Activated B cell treated with CpG ODN at 0.5 μM for 24 hours (primary cell): ENCODE measurements around the gene HAVCR2. TPM values are rescaled to one million over a fixed set of nuclear protein-coding genes. Genes with fewer than 3 reads are reported as not detected.

ENCODE experiments used
- ATAC-seq: fragments of 200-7000 bp; cut with Tn5 transposase; one replicate; pipeline ENCODE4 v1.10.0; 2021; ENCODE audit warnings: low read depth, mild to moderate bottlenecking, moderate library complexity
- CTCF ChIA-PET: fragments of 350-600 bp; sonication (Branson Sonifier 250); formaldehyde crosslinking; loops from one replicate; lab custom pipeline; 2021; ENCODE audit warnings: antibody characterized with exemption; lab: Charles Lee
- POLR2A ChIA-PET: fragments of 350-600 bp; sonication (Branson Sonifier 250); formaldehyde crosslinking; loops from one replicate; lab custom pipeline; 2021; ENCODE audit warnings: antibody characterized with exemption; lab: Charles Lee
- DNase-seq: peaks from one replicate; pipeline ENCODE4 v3.0.0; 2022
- H3K27ac Mint-ChIP-seq: one replicate; pipeline ENCODE4 v1.8.0; 2020; ENCODE audit warnings: mixed read lengths
- H3K27me3 Mint-ChIP-seq: one replicate; pipeline ENCODE4 v1.8.0; 2021; ENCODE audit warnings: mixed read lengths
- H3K36me3 Mint-ChIP-seq: one replicate; pipeline ENCODE4 v1.8.0; 2021; ENCODE audit warnings: low read depth, mixed read lengths
- H3K4me1 Mint-ChIP-seq: one replicate; pipeline ENCODE4 v1.8.0; 2021; ENCODE audit warnings: mixed read lengths
- H3K4me3 Mint-ChIP-seq: one replicate; pipeline ENCODE4 v1.8.0; 2020; ENCODE audit warnings: mild to moderate bottlenecking, mixed read lengths
- H3K9me3 Mint-ChIP-seq: one replicate; pipeline ENCODE4 v1.8.0; 2020; ENCODE audit warnings: mixed read lengths
- CTCF ChIP-seq: fragments of 200-600 bp; IDR thresholded peaks from one replicate; pipeline ENCODE4 v1.8.0; 2022; ENCODE audit warnings: antibody characterized with exemption, mild to moderate bottlenecking
- intact Hi-C: fragments of 100-400 bp; cut with micrococcal nuclease; formaldehyde crosslinking; loops from one replicate; pipeline ENCODE4 v1.15.1; 2024
- total RNA-seq: library from RNA; stranded (reverse); gene quantifications from 2 replicates; pipeline ENCODE4 v1.2.3, GENCODE V29; 2022

The HAVCR2 gene
- total RNA-seq, 1 donor from 2014 or later: 0.84 TPM

GRCh38 chr5:157085930-157086329 is 22.9 kb downstream of the HAVCR2 start:
- peaks cover 2% of the 10 kb centered on the region for H3K4me1 Mint-ChIP-seq
- H3K36me3 Mint-ChIP-seq: no peaks in the 10 kb centered on the region
- H3K27me3 Mint-ChIP-seq: no peaks in the 10 kb centered on the region
- POLR2A ChIA-PET: no interaction called here
- no peak overlapping the region for H3K4me3 Mint-ChIP-seq
- TF ChIP-seq CTCF: no peak
- H3K27ac Mint-ChIP-seq: no peak overlapping the region
- H3K9me3 Mint-ChIP-seq: no peaks in the 10 kb centered on the region
- CTCF ChIA-PET: no interaction called here
- intact Hi-C loops: no loop called here
- DNase-seq (no peak), ATAC-seq (no peak)

GRCh38 chr5:157080286-157080685 is 28.6 kb downstream of the HAVCR2 start:
- Mint-ChIP-seq H3K27me3 (no peaks in the 10 kb centered on the region), H3K27ac (no peak overlapping the region), H3K4me1 (peaks cover 2% of the 10 kb centered on the region), H3K36me3 (no peaks in the 10 kb centered on the region), H3K4me3 (no peak overlapping the region), H3K9me3 (no peaks in the 10 kb centered on the region)
- CTCF ChIA-PET: no interaction called here
- no peak for TF ChIP-seq CTCF
- POLR2A ChIA-PET: no interaction called here
- intact Hi-C loops: no loop called here
- ATAC-seq (no peak), DNase-seq (no peak)

- POLR2A ChIA-PET: no interaction called here
- Mint-ChIP-seq H3K4me3 (no peak overlapping the region), H3K27ac (no peak overlapping the region), H3K4me1 (peaks cover 4% of the 10 kb centered on the region), H3K27me3 (no peaks in the 10 kb centered on the region), H3K9me3 (no peaks in the 10 kb centered on the region), H3K36me3 (no peaks in the 10 kb centered on the region)
- DNase-seq (no peak), ATAC-seq (no peak)
- CTCF ChIA-PET: no interaction called here
- TF ChIP-seq CTCF: no peak
- intact Hi-C loops: no loop called here
Measured at GRCh38 chr5:157076558-157076957, 32.3 kb downstream of the HAVCR2 start.

GRCh38 chr5:157072508-157072907 is 36.3 kb downstream of the HAVCR2 start:
- no peaks in the 10 kb centered on the region for H3K9me3 Mint-ChIP-seq
- ChIA-PET CTCF (no interaction called here), POLR2A (no interaction called here)
- TF ChIP-seq CTCF: no peak
- DNase-seq: no peak
- H3K36me3 Mint-ChIP-seq: no peaks in the 10 kb centered on the region
- H3K27me3 Mint-ChIP-seq: no peaks in the 10 kb centered on the region
- no peak overlapping the region for H3K4me3 Mint-ChIP-seq
- intact Hi-C loops: no loop called here
- H3K4me1 Mint-ChIP-seq: peaks cover 4% of the 10 kb centered on the region
- no peak overlapping the region for H3K27ac Mint-ChIP-seq
- no peak for ATAC-seq

GRCh38 chr5:157069949-157070348 is 38.9 kb downstream of the HAVCR2 start:
- Mint-ChIP-seq H3K27me3 (no peaks in the 10 kb centered on the region), H3K4me1 (peaks cover under 1% of the 10 kb centered on the region), H3K4me3 (no peak overlapping the region), H3K9me3 (no peaks in the 10 kb centered on the region), H3K36me3 (no peaks in the 10 kb centered on the region), H3K27ac (no peak overlapping the region)
- ChIA-PET CTCF (no interaction called here), POLR2A (no interaction called here)
- intact Hi-C loops: no loop called here
- no peak for TF ChIP-seq CTCF
- DNase-seq (no peak), ATAC-seq (no peak)
